ENCODE measurements around the gene FAAH.

DNA sequence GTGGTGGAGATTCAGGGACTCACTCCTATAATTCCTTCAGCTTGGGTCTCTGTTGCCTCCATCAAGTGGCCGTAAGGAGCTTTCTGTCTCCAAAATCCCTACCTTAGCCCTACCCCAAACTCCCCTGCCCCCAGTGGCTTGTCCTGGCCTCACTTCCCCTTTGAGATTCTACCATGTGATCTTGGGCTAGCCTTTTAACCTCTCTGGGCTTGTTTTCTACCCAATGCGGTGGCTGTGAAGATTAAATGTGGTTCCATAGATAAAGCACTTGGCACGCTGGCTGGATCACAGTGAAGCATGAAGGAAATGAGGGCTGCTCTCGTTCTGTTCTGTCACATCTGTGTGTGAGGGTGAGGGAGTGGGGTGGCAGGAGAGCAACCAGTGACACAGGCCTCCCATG lies 43.6 kb downstream of the FAAH start:
- peak; percentile 58 for TF ChIP-seq SPI1 (IDR thresholded peaks at IDR 0.05; ENCODE audit: low read depth, low read length)
- TF ChIP-seq POLR2A (IDR thresholded peaks at IDR 0.05; ENCODE audit: low read depth, low read length), result no peak
- no peak for TF ChIP-seq TAF1 (IDR thresholded peaks at IDR 0.05; ENCODE audit: low read depth, low read length)
- TF ChIP-seq POLR2AphosphoS5 (IDR thresholded peaks at IDR 0.05; ENCODE audit: low read depth, low read length), result no peak
- TF ChIP-seq PAX5 (IDR thresholded peaks at IDR 0.05; ENCODE audit: insufficient read depth, low read length, severe bottlenecking), result no peak
- no peak for TF ChIP-seq POU2F2 (IDR thresholded peaks at IDR 0.05; ENCODE audit: low read depth, low read length)

Data from GM12891 (cell line).